GM21367 (cell line): ENCODE data around the gene MDN1.
"Not testable (repeated sequence)": the region's sequence is repeated elsewhere in the genome, so short reads cannot be mapped to it uniquely, and the experiment has no call there.

Experiments
- ATAC-seq: cut with Tn5 transposase; IDR thresholded peaks from one replicate; pipeline ENCODE4 v1.9.1; 2021; ENCODE audit not compliant: unreplicated experiment

The MDN1 gene, protein sequence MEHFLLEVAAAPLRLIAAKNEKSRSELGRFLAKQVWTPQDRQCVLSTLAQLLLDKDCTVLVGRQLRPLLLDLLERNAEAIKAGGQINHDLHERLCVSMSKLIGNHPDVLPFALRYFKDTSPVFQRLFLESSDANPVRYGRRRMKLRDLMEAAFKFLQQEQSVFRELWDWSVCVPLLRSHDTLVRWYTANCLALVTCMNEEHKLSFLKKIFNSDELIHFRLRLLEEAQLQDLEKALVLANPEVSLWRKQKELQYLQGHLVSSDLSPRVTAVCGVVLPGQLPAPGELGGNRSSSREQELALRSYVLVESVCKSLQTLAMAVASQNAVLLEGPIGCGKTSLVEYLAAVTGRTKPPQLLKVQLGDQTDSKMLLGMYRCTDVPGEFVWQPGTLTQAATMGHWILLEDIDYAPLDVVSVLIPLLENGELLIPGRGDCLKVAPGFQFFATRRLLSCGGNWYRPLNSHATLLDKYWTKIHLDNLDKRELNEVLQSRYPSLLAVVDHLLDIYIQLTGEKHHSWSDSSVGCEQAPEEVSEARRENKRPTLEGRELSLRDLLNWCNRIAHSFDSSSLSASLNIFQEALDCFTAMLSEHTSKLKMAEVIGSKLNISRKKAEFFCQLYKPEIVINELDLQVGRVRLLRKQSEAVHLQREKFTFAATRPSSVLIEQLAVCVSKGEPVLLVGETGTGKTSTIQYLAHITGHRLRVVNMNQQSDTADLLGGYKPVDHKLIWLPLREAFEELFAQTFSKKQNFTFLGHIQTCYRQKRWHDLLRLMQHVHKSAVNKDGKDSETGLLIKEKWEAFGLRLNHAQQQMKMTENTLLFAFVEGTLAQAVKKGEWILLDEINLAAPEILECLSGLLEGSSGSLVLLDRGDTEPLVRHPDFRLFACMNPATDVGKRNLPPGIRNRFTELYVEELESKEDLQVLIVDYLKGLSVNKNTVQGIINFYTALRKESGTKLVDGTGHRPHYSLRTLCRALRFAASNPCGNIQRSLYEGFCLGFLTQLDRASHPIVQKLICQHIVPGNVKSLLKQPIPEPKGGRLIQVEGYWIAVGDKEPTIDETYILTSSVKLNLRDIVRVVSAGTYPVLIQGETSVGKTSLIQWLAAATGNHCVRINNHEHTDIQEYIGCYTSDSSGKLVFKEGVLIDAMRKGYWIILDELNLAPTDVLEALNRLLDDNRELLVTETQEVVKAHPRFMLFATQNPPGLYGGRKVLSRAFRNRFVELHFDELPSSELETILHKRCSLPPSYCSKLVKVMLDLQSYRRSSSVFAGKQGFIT (N-terminal part only)

DNA sequence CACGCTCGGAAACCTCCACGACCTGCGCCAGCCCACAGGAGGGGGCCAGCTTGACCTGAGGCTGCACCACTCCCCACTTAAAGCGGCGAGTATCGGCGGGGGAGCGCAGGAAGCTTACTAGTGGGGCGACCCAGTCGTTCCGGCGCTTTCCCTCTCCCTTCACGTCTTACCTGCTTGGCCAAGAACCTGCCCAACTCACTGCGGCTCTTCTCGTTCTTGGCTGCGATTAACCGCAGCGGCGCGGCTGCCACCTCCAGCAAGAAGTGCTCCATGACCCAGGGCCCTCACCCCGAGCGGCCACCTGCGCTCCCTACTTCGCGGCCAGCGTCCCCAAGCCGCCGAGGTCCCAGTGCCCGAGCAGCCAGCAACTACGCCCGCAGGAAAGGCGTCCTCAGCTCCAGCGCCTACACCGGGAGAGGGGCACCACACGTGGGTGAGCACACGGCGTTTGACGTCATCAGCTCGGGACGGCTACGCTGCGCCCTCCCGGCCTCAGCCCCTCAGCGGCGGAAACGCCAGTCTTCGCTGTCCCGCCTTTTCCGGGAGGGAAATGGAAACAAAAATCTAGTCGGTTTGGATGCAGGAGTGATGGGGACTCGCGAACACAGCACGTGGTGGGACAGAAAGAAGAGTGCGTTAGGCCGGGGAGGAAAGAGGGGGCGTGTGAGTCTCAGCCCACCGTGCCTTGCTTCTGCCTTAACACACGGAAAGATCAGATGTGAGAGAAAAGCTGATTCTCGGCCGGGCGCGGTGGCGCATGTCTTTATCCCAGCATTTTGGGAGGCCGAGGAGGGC, at the start of gene MDN1:
Gene MDN1 (minus strand): TSS at position 459 of the 795 bp plus-strand sequence. CDS start 187 bp downstream, at position 272.
- peak; percentile 93 for ATAC-seq

GRCh38 chr6:89866024-89866678, 46.6 kb upstream of the MDN1 start:
- no peak for ATAC-seq

DNA sequence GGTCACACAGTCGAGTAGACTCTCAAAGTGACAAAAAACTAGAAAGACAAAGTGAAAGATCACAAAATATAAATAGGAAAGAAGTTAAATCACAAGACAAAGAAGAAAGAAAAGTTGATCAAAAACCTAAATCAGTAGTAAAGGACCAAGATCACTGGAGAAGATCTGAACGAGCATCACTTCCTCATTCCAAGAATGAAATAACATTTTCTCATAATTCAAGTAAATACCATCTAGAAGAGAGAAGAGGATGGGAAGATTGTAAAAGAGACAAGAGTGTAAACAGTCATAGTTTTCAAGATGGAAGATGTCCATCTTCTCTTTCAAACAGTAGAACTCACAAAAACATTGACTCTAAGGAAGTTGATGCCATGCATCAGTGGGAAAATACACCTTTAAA, 43.1 kb upstream of the MDN1 start:
- ATAC-seq = peak; percentile 10

DNA sequence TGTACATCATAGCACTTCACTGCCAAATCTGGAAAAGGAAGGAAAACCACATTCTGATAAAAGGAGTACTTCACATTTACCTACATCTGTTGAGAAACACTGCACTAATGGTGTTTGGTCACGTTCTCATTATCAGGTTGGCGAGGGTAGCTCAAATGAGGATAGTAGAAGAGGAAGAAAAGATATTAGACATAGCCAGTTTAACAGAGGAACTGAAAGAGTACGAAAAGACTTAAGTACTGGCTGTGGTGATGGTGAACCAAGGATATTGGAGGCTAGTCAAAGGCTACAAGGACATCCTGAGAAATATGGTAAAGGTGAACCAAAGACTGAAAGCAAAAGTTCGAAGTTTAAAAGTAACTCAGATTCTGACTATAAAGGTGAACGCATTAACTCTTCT, 42.7 kb upstream of the MDN1 start:
- peak; percentile 78 for ATAC-seq

DNA sequence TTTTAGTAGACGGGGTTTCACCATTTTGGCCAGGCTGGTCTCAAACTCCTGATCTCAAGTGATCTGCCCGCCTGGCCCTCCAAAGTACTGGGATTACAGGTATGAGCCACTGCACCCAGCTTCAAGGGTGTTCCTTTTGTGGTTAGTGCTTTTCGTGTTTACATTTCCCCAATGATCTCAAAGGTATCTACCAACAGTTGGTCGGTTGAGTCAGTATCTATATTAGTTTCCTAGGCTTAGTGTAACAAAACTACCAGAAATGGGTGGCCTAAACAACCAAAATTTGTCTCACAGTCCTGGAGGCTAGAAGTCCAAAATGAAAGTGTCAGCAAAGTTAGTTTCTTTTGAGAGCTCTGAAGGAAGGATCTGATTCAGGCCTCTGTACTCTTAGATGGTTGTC, 40.1 kb upstream of the MDN1 start:
- ATAC-seq = peak; percentile 45

GRCh38 chr6:89858041-89858440, 38.4 kb upstream of the MDN1 start:
- ATAC-seq = no peak

GRCh38 chr6:89853068-89853467, 33.5 kb upstream of the MDN1 start:
- ATAC-seq = no peak

DNA sequence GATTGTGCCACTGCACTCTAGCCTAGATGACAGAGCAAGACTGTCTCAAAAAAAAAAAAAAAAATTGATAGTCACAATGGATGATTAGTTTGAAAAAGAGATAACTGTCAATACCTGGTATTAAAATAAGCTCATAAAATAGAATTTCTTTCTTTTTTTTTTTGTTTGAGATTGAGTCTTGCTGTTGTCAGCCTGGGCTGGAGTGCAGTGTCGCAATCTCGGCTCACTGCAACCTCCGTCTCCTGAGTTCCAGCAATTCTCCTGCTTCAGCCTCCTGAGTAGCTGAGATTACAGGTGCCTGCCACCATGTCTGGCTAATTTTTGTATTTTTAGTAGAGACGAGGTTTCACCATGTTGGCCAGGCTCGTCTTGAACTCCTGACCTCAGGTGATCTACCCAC, 27.9 kb upstream of the MDN1 start:
- ATAC-seq = not testable (repeated sequence)

DNA sequence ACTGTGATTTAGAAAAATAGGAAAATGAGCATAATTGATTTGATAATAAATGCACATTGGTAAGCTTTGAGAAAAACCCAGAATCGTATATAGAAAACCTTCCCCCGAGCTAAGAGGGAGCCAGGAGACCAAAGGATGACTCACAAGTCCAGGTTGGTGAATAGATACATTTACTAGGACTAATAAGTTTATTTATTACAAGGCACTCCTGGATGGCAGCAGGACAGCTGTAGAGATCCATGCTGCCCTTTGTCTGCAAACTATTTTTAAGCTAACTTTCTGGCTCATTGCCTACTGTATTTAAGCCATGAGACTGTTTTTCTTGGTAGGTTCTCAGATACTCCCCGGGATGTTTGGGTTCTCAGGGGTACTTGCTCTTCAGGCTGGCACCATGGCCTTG, 23.5 kb upstream of the MDN1 start:
- ATAC-seq = no peak

GRCh38 chr6:89842228-89842627, 22.6 kb upstream of the MDN1 start:
- no peak for ATAC-seq

GRCh38 chr6:89840538-89840937, 20.9 kb upstream of the MDN1 start:
- ATAC-seq = no peak

DNA sequence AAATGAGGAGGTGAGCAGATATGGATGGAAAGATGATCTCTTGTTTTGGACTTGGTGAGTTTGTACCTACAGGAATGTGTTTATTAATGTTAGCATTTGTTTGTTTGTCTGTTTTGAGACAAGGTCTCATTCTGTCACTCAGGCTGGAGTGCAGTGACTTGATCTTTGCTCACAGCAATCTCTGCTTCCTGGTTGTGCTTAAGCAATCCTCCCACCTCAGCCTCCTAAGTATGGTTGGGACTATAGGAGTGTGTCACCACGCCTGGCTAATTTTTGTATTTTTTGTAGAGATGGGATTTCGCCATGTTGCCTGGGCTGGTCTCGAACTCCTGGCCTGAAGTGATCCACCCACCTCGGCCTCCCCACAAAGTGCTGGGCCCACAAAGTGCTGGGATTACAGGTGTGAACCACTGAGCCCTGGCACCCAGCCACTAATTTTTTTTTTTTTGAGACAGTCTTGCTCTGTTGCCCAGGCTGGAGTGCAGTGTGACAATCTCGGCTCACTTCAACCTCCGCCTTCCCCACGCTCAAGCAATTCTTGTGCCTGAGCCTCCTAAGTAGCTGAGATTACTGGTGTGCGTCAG, 17.1 kb upstream of the MDN1 start:
- ATAC-seq = no peak

- ATAC-seq = peak; percentile 91
These were observed 15.5 kb upstream of the MDN1 start for GRCh38 chr6:89834884-89835792.

- ATAC-seq = no peak
These were observed 10.7 kb upstream of the MDN1 start for GRCh38 chr6:89830170-89830809.

DNA sequence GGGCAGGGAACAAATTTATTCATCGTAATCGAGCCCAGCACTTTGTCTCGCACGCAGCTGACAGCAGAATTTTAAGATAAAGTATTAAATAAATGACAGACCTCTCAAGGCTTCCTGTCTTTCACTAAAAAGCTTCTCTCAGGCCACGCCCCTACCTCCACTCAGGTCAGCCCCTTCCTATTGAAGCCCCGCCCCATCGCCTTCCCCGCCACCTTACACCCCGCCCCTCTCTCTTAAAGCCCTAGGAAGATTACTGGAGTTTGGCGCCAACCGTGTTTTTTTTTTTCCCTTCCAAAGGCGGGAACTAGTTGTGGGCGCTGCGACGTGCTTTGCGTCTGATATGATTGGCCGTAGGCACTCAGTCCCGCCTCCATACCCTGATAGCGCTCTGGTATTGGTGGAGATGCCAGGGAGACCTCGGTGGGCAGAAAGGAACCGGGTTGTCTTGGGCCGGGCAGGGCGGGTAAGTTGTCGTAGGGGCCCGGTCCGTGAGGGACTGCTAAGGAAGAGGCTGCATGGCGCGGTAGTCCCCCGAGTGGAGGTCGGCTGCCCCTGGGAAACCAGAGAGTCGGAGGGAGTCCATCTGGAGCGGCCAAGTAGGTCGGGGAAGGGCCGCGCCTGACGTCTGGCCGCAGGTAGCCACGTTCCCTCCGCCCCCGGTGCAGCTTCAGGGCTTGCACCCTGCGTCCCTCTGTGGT, 10.0 kb upstream of the MDN1 start, which contains the start of gene CASP8AP2:
Gene CASP8AP2 (plus strand): TSS at position 409 of the 698 bp plus-strand sequence.
- peak; percentile 95 for ATAC-seq

DNA sequence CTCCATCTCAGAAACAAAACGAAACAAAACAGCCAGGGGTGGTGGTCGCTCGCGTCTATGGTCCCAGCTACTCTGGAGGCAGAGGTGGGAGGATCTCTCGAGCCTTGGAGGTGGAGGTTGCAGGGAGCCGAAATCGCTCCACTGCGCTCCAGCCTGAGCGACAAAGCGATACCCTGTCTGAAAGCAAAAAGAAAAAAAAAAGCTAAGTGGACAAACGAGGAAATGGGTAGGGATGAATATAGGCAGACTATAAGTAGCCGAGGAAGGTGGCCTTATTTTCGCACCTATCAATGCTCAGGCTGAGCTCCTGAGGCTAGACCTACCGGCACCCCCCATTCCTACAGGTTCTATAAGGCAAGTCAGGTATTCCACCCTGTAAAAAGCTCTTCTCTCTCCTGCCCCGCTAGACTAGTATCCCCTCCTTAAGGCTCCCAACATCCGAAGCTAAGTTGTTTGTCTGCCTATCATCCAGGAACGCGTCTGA, 9.4 kb upstream of the MDN1 start:
- peak; percentile 25 for ATAC-seq

GRCh38 chr6:89828475-89828987, 8.9 kb upstream of the MDN1 start:
- ATAC-seq = not testable (repeated sequence)
